HepG2 (cell line): ENCODE data around the gene ESPNL.

ENCODE experiments used
- BCL6 ChIP-seq: IDR thresholded peaks from 2 replicates; pipeline ENCODE4 v1.6.1; 2016; ENCODE audit warnings: missing genetic modification reagents, missing compliant biosample characterization
- CTCF ChIP-seq: sonication (generic); formaldehyde crosslinking; IDR thresholded peaks from 2 replicates; pipeline ENCODE4 v1.5.0; 2020; ENCODE audit warnings: mild to moderate bottlenecking, missing genetic modification reagents, moderate library complexity
- MAFG ChIP-seq: sonication (generic); formaldehyde crosslinking; IDR thresholded peaks from 2 replicates; pipeline ENCODE4 v1.5.1; 2020; ENCODE audit warnings: mild to moderate bottlenecking, missing genetic modification reagents
- MLX ChIP-seq: IDR thresholded peaks from 2 replicates; pipeline ENCODE4 v1.6.1; 2016
- POLR2A ChIP-seq, 2 experiments: IDR thresholded peaks; 2 replicates each; pipeline ENCODE4 v1.6.1; 2011; ENCODE audit warnings: low read depth in 2 of 2, low read length in 2 of 2, mild to moderate bottlenecking in 1 of 2, moderate library complexity in 1 of 2; ENCODE audit not compliant: insufficient read depth in 1 of 2
- RAD51 ChIP-seq: fragments of 450-650 bp; IDR thresholded peaks from 2 replicates; pipeline ENCODE4 v1.6.1; 2016; ENCODE audit warnings: borderline replicate concordance
- RFX5 ChIP-seq: IDR thresholded peaks from 2 replicates; pipeline ENCODE4 v1.6.1; 2011; ENCODE audit warnings: low read depth, low read length, improper control_type of control experiment
- SNAPC5 ChIP-seq: sonication (generic); formaldehyde crosslinking; IDR thresholded peaks from 2 replicates; pipeline ENCODE4 v1.8.1; 2023; ENCODE audit warnings: mild to moderate bottlenecking, missing genetic modification reagents, borderline replicate concordance
- USF2 ChIP-seq, 2 experiments: sonication (generic) in 1 of 2; formaldehyde crosslinking in 1 of 2; IDR thresholded peaks; 2 replicates each; pipeline versions ENCODE4 v1.5.1 to v1.6.1; 2011 to 2020; ENCODE audit warnings: borderline replicate concordance in 1 of 2, low read depth in 1 of 2, low read length in 1 of 2, mild to moderate bottlenecking in 1 of 2, missing genetic modification reagents in 1 of 2, moderate library complexity in 1 of 2

GRCh38 chr2:238134393-238134785, 34.2 kb downstream of the ESPNL start:
- no peak for TF ChIP-seq POLR2A (IDR thresholded peaks at IDR 0.05; ENCODE audit: insufficient read depth in 1 of 2, low read depth in 2 of 2, low read length in 2 of 2)
- no peak for TF ChIP-seq RFX5
- no peak for TF ChIP-seq MAFG (CRISPR knock-in tag)
- no peak for TF ChIP-seq BCL6 (CRISPR knock-in tag)
- TF ChIP-seq CTCF (CRISPR knock-in tag): no peak
- TF ChIP-seq MLX (CRISPR knock-in tag): no peak
- TF ChIP-seq SNAPC5 (CRISPR knock-in tag): no peak
- TF ChIP-seq RAD51: no peak
- TF ChIP-seq USF2 (IDR thresholded peaks at IDR 0.05; ENCODE audit: low read depth, low read length): no peak
- TF ChIP-seq USF2 (CRISPR knock-in tag; IDR thresholded peaks at IDR 0.05; ENCODE audit: borderline replicate concordance): no peak
